HG03280 (cell line): ENCODE data around the gene BPTF.
"Not testable (repeated sequence)": the region's sequence is repeated elsewhere in the genome, so short reads cannot be mapped to it uniquely, and the experiment has no call there.

Experiments
- ATAC-seq: cut with Tn5 transposase; IDR thresholded peaks from one replicate; pipeline ENCODE4 v1.9.1; 2021; ENCODE audit warnings: mild to moderate bottlenecking, moderate library complexity; ENCODE audit not compliant: unreplicated experiment

The BPTF gene

DNA sequence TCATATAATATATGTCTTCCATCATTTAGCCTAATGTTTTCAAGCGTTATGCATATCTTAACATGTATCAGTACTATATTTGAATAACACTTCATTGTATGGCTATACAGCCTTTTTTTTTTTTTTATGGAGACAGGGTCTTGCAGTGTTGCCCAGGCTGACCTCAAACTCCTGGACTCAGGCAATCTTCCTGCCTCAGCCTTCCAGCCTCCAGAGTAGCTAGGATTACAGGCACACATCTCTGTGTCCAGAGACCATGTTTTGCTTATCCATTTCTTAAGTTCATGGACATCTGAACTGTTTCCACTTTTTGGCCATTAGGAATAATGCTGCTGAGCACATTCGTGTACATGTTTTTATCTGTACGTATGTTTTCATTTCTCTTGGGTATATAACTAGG lies 7.8 kb downstream of the BPTF start:
- no peak for ATAC-seq

DNA sequence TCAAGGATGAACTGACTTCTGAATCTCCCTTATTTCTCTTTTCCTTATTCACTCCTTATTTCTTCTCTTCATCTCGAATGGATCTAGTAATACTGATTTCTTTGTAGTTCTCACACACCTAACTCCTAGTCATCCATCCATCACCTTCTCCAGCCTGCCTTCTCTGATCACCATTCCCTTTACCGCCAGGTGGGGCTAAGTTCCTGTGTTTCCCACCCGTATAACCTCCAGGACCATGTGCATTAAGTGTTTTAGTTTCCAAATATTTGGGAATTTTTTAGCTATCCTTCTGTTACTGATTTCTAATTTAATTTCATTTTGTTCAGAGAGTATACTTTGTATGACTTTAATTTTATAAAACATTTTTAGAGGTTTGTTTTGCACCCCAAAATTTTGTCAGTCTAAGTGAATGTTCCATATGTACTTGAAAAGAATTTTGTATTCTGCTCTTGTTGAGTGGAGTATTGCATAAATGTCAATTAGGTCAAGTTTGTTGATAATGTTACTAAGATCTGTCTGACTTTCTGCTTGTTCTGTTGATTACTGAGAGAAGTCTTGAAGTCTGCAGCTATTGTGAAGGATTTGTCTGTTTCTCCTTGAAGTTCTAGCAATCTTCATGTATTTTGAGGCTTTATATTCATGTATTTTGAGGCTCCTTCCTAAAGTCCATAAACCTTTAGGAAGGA lies 8.8 kb downstream of the BPTF start:
- no peak for ATAC-seq

- ATAC-seq: no peak
Measured at GRCh38 chr17:67834634-67835033, 9.3 kb downstream of the BPTF start.

DNA sequence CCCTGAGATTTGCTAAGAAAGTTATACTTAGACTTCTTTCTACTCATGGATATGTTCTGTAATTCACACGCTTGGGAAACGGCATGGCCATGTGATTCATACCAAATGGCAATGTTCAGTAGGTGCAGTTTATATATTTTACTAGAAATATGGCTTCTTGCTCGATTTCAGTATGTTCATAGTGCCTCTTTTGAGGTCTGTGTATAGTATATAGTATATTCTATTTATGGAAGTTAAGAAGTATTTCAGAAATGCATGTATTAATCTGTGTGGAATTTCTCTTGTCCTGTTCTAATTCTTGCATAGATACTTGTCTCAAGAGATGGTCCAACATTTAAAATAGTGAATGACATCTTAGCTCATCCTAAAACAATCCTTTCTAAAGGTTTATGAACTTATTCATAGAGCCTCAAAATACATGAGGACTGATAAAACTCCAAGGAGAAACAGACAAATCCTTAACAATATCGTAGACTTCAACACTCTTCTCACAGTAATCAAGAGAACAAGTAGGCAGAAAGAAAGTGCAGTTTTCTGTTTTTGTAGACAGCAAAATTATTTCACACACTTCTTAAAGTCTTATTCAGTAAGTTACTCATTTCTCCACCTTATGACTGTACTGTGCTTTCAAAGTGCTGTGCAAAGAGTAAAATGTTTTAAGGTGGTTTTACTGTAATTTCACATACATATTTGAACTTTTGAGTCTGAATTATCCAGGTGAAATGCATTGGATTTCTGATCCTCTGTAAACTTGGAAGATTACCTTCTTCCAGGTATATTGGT lies 11.1 kb downstream of the BPTF start:
- no peak for ATAC-seq

DNA sequence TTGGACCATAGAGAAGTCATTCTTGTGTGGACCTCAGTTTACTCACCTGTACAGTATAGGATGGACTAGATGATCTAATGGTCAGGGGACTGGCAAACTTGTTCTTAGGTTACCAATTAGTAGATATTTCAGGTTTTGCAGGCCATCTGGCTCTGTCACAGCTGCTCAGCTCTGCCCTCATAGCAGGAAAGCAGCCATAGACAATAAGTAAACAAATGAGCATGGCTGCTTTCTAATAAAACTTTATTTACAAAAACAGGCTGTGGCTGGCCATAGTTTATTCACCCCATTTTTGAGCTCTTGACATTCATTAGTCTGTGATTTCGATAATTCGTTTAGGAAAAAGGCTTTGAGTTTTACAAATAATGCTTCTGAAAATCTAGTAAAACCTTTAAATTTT lies 12.7 kb downstream of the BPTF start:
- no peak for ATAC-seq

- ATAC-seq: no peak
Measured at GRCh38 chr17:67838538-67838937, 13.2 kb downstream of the BPTF start.

DNA sequence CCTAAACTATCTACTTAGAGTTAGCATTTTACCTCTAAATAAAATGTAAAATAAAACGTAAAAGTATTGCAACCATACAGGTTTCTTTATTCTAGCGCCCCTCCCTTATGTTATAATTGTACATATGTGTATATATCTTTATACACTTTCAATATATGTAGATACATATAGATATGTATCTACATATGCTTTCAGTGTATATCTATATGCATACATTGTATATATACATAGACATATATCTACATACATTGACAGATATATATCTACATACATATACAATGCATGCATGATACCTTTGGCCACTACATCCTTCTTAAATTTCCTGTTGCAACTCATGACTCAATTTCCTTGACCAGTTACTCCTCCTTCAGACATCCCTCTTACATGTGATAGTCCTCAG lies 16.7 kb downstream of the BPTF start:
- no peak for ATAC-seq

DNA sequence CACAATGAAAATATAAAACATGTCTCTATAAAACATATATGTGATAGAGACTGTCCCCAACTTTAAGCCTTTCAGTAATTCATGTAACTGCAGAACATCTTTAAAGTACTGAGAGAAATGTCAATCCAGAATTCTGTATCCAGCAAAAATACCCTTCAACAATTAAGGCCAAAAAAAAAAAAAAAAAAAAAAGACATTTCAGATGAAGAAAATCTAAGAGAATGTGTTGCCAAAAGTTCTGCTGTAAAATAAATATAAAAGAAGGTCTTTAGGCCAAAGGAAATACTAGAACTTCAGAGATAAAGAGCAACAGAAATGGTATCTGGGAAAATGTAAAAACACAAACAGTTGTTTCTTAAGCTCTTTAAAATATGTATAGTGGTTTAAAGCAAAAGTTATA lies 17.3 kb downstream of the BPTF start:
- no peak for ATAC-seq

DNA sequence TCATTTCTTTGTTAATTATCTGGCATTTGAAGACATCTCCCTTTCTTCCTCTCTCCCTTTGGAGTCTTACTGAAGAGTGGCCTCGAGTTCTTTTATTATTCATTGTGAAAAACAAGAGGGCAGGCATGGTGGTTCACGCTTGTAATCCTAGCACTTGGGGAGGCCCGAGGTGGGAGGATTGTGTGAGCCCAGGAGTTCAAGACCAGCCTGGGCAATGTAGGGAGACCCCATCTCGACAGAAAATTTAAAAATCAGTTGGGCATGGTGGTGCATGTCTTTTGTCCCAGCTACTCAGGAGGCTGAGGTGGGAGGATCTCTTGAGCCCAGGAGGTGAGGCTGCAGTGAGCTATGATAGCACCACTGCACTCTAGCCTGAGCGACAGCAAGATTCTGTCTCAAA lies 20.1 kb downstream of the BPTF start:
- no peak for ATAC-seq

DNA sequence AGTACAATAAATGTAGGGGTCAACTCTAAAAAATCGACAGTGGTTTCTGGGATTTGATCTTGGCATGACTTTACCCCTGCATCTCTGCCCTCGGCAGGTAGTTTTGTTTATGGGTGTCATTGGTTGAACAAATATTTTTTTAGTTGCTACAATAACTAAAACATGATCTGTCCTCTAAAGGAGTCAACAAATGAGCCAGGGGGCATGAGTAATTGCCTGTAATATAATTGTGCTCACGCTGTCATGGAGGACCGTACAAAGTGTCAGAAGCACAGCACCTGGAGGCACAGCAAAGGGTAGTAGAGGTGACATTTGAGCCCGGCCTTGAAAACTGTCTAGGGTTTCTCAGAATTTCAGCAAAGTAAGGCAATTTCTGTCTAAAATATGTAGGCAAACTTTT lies 22.9 kb downstream of the BPTF start:
- not testable (repeated sequence) for ATAC-seq

DNA sequence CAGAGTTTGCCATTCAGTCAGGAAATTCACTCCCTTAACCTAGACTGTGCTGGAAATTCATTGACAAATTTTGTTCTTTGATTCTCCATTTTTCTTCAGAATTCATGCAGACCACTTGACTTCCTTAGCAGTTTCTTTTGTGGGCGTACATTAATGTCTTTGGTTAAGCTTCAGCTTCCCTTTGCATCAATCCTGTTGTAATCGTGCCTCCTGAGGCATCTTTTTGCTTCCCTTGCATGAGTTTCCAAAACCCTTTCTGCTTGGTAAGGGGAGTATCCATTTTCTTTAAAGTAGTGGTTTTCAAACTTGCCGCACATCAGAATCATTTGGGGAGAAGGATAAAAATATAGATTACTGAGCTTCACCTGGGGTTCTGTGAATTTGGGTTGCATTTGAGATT lies 23.5 kb downstream of the BPTF start:
- ATAC-seq: not testable (repeated sequence)

GRCh38 chr17:67850991-67851631 lies 25.8 kb downstream of the BPTF start:
- ATAC-seq: no peak

GRCh38 chr17:67853703-67854102 lies 28.4 kb downstream of the BPTF start:
- ATAC-seq: no peak

DNA sequence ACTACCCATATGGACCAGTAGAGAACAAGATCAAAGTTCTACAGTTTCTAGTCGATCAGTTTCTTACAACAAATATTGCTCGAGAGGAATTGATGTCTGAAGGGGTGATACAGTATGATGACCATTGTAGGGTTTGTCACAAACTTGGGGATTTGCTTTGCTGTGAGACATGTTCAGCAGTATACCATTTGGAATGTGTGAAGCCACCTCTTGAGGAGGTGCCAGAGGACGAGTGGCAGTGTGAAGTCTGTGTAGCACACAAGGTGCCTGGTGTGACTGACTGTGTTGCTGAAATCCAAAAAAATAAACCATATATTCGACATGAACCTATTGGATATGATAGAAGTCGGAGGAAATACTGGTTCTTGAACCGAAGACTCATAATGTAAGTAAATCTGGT lies 29.1 kb downstream of the BPTF start:
- ATAC-seq: no peak

DNA sequence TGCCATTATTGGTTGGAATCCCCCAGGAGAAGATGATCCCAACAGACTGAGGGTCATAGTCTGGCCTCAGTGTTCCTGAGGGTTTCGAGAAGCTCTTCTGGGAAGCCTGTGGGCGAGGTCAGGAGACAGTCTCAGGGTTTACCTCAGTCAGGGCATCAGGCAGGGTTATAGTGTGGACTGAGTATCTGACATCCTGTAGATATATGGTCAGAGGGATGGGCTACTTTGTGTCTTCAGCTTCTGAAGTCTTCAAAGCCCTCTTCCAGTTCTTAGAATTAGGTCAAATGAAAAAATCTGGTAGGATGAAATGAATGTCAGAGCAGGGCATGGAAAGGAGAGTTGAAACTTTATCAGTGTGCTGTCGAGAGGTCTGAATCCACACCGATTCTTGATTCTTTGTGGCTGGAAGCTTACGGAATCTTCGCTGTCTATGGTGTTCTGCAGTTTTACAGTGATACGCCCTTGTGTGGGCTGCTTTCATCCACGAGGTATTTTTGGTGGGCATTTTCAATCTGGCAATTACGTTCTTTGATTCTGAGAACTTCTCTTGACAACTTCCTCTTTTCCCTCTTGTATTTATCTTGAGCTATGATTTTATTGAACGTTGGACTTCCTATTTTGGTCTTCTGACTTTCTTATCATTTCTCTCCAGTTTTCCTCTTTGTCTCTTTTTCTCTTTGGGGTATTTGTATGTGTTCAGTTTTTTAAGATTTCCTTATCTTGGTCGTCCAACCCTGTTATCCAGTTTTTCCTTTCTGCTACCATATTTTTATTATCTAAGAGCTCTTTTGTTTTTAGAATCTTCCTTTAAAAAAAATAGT lies 30.4 kb downstream of the BPTF start:
- no peak for ATAC-seq

- ATAC-seq: not testable (repeated sequence)
Measured at GRCh38 chr17:67856402-67856801, 31.1 kb downstream of the BPTF start.

- no peak for ATAC-seq
Measured at GRCh38 chr17:67862614-67863217, 37.4 kb downstream of the BPTF start.

DNA sequence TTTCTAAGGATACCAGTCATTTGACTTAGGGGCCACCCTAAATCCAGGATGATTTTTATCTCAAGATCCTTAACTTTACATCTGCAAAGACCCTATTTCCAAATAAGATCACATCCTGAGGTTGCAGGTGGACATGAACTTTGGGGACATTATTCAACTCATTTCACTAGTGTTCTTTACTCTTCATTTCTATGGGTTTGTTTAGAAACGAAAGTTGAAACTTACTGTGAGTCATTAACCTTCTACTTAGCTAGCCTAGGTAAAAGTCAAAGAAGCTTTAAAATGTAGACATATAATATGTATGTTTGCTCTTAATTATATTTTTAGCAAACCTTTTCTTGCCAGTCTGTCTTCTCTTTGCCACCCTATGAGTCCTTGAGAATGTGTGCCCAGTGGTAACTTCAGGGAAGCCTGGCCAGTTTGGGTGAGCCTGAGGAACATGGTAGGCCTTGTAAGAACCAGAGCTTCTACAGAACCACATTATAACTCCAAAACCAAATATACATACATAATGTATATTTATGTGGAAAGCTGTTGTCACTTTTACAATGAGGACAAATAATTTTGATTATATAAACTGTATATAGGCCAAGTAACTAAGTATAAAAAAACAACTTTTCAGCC lies 38.4 kb downstream of the BPTF start:
- no peak for ATAC-seq

DNA sequence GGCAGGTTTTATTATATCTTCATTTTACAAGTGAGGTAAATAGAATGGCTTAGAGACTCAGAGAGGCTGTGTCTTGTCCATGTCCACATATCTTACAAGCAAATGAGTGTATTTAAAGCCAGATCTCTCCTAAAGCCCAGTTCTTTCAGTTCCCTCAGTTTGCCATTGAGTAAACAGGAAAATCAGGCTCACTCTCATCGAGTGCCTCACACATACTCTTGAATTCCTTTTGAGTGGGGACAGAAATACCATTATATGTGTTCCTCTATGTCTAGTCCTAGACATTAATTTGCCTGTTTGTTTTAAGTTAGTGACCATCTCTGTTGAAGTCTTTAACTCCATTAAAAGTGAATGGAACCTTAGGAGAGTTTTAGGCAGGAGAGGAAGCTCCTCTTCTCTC lies 40.1 kb downstream of the BPTF start:
- ATAC-seq: no peak

- no peak for ATAC-seq
Measured at GRCh38 chr17:67867591-67867990, 42.3 kb downstream of the BPTF start.
